IPS-18a (cell line): Measurements from ENCODE around the gene FTO.

Experiments
- H3K27ac ChIP-seq: one replicate; pipeline ENCODE4 v1.5.1; 2013; ENCODE audit warnings: low read length
- H3K27me3 ChIP-seq: one replicate; pipeline ENCODE4 v1.6.1; 2013; ENCODE audit warnings: mild to moderate bottlenecking, low read length; ENCODE audit not compliant: control insufficient read depth, insufficient read depth
- H3K36me3 ChIP-seq: one replicate; pipeline ENCODE4 v1.6.1; 2013; ENCODE audit warnings: low read depth, low read length; ENCODE audit not compliant: control insufficient read depth
- H3K4me1 ChIP-seq: one replicate; pipeline ENCODE4 v1.6.1; 2013; ENCODE audit warnings: low read depth, low read length; ENCODE audit not compliant: control insufficient read depth
- H3K4me3 ChIP-seq: one replicate; pipeline ENCODE4 v1.5.1; 2013; ENCODE audit warnings: low read length
- H3K9ac ChIP-seq: one replicate; pipeline ENCODE4 v1.6.1; 2013; ENCODE audit warnings: mild to moderate bottlenecking, low read length, moderate library complexity
- H3K9me3 ChIP-seq: one replicate; pipeline ENCODE4 v1.6.1; 2013; ENCODE audit warnings: low read depth, low read length; ENCODE audit not compliant: control insufficient read depth

Gene FTO

GRCh38 chr16:54007504-54007903 lies 303.5 kb downstream of the FTO start:
- H3K4me1 ChIP-seq: no peaks in the 10 kb centered on the region
- no peaks in the 10 kb centered on the region for H3K36me3 ChIP-seq
- H3K4me3 ChIP-seq: no peak overlapping the region

DNA sequence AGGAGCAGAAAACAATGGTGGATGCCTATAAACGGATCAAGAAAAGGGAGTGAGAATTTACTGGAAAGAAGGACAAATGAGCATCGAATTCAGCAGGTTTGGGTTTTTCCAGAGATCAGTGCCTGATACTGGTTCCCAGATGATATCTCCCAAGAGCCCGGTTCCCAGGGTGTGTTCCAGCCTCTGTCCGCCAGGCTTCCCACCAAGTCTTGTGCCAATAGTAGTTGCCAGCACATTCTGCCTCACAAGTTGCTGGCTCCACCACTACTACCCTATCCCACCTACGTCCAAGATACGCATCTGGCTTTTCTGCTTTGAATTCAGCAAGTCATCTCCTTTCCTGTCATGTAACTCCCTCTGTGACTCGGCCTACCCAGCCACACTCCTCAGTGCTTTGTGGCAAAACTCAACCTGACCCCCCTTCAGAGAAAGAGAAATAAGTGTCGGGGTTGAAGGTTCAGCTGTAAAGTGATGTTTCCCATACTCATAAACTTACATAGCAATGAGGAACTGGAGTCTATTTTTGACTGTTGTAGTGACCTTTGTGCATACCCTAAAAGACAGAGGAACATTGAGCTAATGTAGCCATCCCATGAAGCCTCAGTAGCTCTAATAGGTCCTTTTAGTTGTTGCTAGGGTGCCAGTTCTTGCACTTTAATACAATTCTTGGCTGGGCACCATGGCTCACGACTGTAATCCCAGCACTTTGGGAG lies 305.7 kb downstream of the FTO start:
- Histone ChIP-seq H3K27ac (no peak overlapping the region), H3K4me3 (no peak overlapping the region), H3K9ac (no peak overlapping the region), H3K27me3 (no peaks in the 10 kb centered on the region), H3K4me1 (no peaks in the 10 kb centered on the region), H3K36me3 (no peaks in the 10 kb centered on the region), H3K9me3 (no peaks in the 10 kb centered on the region)

More at GRCh38 chr16:54007504-54007903, 303.5 kb downstream of the FTO start:
- no peaks in the 10 kb centered on the region for H3K27me3 ChIP-seq
- no peak overlapping the region for H3K9ac ChIP-seq
- no peak overlapping the region for H3K27ac ChIP-seq
- no peaks in the 10 kb centered on the region for H3K9me3 ChIP-seq

- Histone ChIP-seq H3K27ac (no peak overlapping the region), H3K9ac (no peak overlapping the region), H3K4me3 (no peak overlapping the region), H3K27me3 (no peaks in the 10 kb centered on the region), H3K9me3 (no peaks in the 10 kb centered on the region), H3K4me1 (peaks cover 6% of the 10 kb centered on the region), H3K36me3 (no peaks in the 10 kb centered on the region)
Measured at GRCh38 chr16:54015147-54015546, 311.2 kb downstream of the FTO start.

DNA sequence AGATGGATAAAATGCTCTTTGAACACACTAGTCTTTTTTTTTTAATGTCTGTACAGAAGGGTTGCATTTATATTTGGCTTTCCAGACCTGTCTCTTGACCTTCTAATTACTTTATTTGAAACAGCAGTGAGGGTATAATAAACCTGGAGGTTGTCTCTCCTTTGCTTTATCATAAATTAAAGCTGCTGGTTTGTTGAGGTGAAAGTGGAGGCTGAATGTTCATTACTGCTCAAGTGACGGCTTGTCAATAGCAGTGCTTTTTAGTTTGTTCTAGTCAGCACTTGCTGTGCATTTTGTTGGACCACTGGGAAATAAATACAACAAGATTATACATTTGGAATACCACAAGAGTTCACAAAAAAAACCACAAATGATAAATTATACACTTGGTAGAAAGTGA lies 318.4 kb downstream of the FTO start:
- Histone ChIP-seq H3K9ac (no peak overlapping the region), H3K4me3 (no peak overlapping the region), H3K27ac (no peak overlapping the region), H3K4me1 (no peaks in the 10 kb centered on the region), H3K27me3 (no peaks in the 10 kb centered on the region), H3K36me3 (no peaks in the 10 kb centered on the region), H3K9me3 (no peaks in the 10 kb centered on the region)

DNA sequence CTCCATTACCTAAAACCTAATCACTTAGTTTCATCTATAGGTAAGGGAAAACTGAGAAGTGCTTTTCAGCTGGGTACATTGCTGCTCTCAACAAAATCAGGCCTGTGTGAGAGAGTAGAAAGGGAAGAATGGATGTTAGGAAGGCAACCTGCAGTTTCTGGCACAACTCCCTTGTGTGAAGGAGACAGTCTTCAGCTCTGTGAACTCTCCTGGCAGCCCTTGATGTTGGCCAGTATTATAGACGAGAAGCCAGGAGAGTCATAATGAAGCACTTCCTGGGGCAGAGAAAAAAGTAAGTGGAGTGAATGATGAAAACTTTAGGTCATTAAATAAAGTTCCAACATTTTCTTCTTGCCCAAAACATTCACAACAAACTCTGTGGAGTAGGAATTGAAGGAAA lies 322.5 kb downstream of the FTO start:
- Histone ChIP-seq H3K36me3 (no peaks in the 10 kb centered on the region), H3K4me3 (no peak overlapping the region)

DNA sequence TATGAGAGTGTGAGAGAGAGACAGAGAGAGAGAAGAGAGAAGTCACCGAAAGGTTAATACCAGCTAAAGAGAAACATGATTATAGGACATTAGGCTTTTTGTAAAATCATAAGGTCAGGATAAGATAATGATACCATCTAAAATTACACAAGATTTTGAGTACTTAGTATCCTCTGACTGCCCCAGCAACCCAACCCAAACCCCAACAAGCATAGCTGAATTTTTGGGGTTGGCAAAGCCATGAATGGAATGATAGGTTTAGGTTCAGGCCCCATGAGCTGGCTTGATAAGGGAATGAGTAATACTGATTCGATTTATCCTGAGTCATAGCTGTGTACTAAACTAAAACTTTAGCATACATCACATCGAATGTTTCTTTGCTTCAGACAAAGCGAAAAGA lies 323.1 kb downstream of the FTO start:
- Histone ChIP-seq H3K9ac (no peak overlapping the region), H3K27ac (no peak overlapping the region), H3K36me3 (no peaks in the 10 kb centered on the region), H3K27me3 (no peaks in the 10 kb centered on the region), H3K4me3 (no peak overlapping the region), H3K9me3 (peaks cover 11% of the 10 kb centered on the region), H3K4me1 (no peaks in the 10 kb centered on the region)

More for the DNA sequence above, 322.5 kb downstream of the FTO start:
- Histone ChIP-seq H3K4me1 (no peaks in the 10 kb centered on the region), H3K9me3 (peaks cover 9% of the 10 kb centered on the region), H3K9ac (no peak overlapping the region), H3K27ac (no peak overlapping the region), H3K27me3 (no peaks in the 10 kb centered on the region)

DNA sequence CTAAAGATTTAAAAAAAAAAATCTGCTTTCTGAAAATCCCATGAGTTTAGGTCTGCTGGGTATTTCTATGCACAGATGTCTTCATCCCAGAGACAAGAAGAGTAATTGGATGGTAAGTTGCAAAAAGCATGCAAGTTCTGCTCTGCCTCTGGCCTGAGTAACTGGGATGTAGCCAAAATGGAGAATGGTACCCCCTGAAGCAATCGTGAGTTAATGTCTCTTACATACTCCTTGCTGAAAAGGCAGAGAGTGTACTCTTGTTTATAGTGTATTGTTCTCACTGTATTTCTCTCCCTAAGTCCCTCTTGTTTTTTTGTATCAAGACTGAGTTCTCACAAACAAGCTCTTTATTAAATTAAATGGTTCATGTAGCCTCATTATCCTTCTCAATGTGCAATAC lies 323.6 kb downstream of the FTO start:
- Histone ChIP-seq H3K4me1 (no peaks in the 10 kb centered on the region), H3K9me3 (peaks cover 11% of the 10 kb centered on the region), H3K4me3 (no peak overlapping the region), H3K27ac (no peak overlapping the region), H3K9ac (no peak overlapping the region), H3K36me3 (no peaks in the 10 kb centered on the region), H3K27me3 (no peaks in the 10 kb centered on the region)

- Histone ChIP-seq H3K36me3 (no peaks in the 10 kb centered on the region), H3K27me3 (no peaks in the 10 kb centered on the region), H3K9ac (no peak overlapping the region), H3K9me3 (peaks cover 11% of the 10 kb centered on the region), H3K4me1 (no peaks in the 10 kb centered on the region), H3K27ac (no peak overlapping the region), H3K4me3 (no peak overlapping the region)
Measured at GRCh38 chr16:54027995-54028394, 324.0 kb downstream of the FTO start.

DNA sequence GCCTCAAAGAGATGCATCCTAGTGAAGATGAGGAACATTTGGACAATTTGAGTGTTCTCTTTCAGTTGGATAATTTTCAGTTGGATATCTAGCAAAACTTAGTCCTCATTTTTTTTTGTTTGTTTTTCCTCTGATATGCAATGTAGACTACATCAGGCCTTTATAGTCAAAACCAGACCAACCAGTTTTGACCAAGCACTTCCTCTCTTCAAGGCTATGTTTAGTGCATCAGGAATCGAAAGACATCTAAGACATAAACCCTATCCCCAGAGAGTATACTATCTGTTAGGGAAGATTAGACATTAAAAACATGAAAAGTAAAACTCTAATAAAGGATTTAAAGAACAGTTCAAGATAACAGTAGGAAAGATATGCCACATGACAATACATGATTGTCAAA lies 326.5 kb downstream of the FTO start:
- H3K4me3 ChIP-seq: no peak overlapping the region
- no peaks in the 10 kb centered on the region for H3K36me3 ChIP-seq
- H3K4me1 ChIP-seq: no peaks in the 10 kb centered on the region
- H3K27me3 ChIP-seq: no peaks in the 10 kb centered on the region
- H3K27ac ChIP-seq: no peak overlapping the region
- H3K9ac ChIP-seq: no peak overlapping the region
- peaks cover 11% of the 10 kb centered on the region for H3K9me3 ChIP-seq

GRCh38 chr16:54031107-54031760 lies 327.3 kb downstream of the FTO start:
- no peaks in the 10 kb centered on the region for H3K4me1 ChIP-seq
- no peak overlapping the region for H3K9ac ChIP-seq
- no peaks in the 10 kb centered on the region for H3K36me3 ChIP-seq
- peaks cover 11% of the 10 kb centered on the region for H3K9me3 ChIP-seq
- H3K27ac ChIP-seq: no peak overlapping the region
- no peak overlapping the region for H3K4me3 ChIP-seq
- no peaks in the 10 kb centered on the region for H3K27me3 ChIP-seq

- H3K9ac ChIP-seq: no peak overlapping the region
- no peaks in the 10 kb centered on the region for H3K27me3 ChIP-seq
- H3K27ac ChIP-seq: no peak overlapping the region
- H3K4me3 ChIP-seq: no peak overlapping the region
- no peaks in the 10 kb centered on the region for H3K4me1 ChIP-seq
- H3K9me3 ChIP-seq: peaks cover 11% of the 10 kb centered on the region
- H3K36me3 ChIP-seq: no peaks in the 10 kb centered on the region
Measured at GRCh38 chr16:54033747-54034146, 329.8 kb downstream of the FTO start.

DNA sequence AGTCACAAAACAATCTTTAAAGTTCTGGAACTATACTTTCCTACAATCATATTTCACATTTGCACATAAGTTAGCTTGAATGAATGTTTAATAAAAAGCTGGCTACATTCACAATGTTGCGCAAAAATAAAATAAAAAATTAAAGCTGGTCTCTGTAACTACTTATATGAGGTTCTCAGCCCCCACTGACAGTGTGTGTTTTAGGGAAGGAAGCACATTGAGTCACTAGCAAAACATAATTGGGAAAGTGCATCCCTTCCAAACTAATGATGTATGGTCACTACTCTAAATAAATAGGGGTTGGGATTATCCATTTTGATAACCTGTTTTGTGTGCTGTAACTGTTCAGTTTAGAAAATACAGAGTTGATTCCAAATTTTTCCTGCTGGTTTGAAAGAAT lies 330.7 kb downstream of the FTO start:
- Histone ChIP-seq H3K9me3 (peaks cover 11% of the 10 kb centered on the region), H3K4me3 (no peak overlapping the region), H3K36me3 (no peaks in the 10 kb centered on the region), H3K27me3 (no peaks in the 10 kb centered on the region), H3K4me1 (no peaks in the 10 kb centered on the region), H3K27ac (no peak overlapping the region), H3K9ac (no peak overlapping the region)
